SU-DHL-6 (cell line): ENCODE data around the gene RBM20.

ENCODE experiments used
- H2AFZ ChIP-seq: fragments of 200-600 bp; sonication (generic); 2 replicates; pipeline ENCODE4 v1.6.1; 2014; ENCODE audit warnings: low read depth, mild to moderate bottlenecking, moderate library complexity, mixed read lengths, antibody characterized with exemption, low read length; ENCODE audit not compliant: severe bottlenecking
- H3F3A ChIP-seq: fragments of 200-600 bp; shearing (Covaris generic); 2 replicates; pipeline ENCODE4 v1.6.0; 2016; ENCODE audit warnings: antibody characterized with exemption, mild to moderate bottlenecking; ENCODE audit not compliant: insufficient read depth
- H3K27ac ChIP-seq: fragments of 200-600 bp; sonication (generic); 2 replicates; pipeline ENCODE4 v1.5.1; 2016; ENCODE audit warnings: low read depth, mild to moderate bottlenecking, low read length, moderate library complexity, mixed read lengths
- H3K27me3 ChIP-seq: fragments of 200-600 bp; sonication (generic), shearing (Covaris generic); 2 replicates; pipeline ENCODE4 v1.6.0; 2014; ENCODE audit warnings: mild to moderate bottlenecking, low read length
- H3K36me3 ChIP-seq: fragments of 200-600 bp; sonication (generic); 2 replicates; pipeline ENCODE4 v1.6.1; 2014; ENCODE audit warnings: mild to moderate bottlenecking, low read length, mixed read lengths
- H3K4me2 ChIP-seq: fragments of 300-600, 200-600 bp; shearing (Covaris generic), sonication (generic); 2 replicates; pipeline ENCODE4 v1.6.0; 2014; ENCODE audit warnings: low read length, low read depth, mild to moderate bottlenecking; ENCODE audit not compliant: poor library complexity, severe bottlenecking
- H3K4me3 ChIP-seq: fragments of 200-600 bp; sonication (generic); 2 replicates; pipeline ENCODE4 v1.5.1; 2014; ENCODE audit warnings: antibody characterized with exemption, low read length, mild to moderate bottlenecking, mixed read lengths; ENCODE audit not compliant: insufficient read depth, poor library complexity, severe bottlenecking
- H3K79me2 ChIP-seq: fragments of 200-600 bp; sonication (generic); 2 replicates; pipeline ENCODE4 v1.6.1; 2014; ENCODE audit warnings: mild to moderate bottlenecking, low read length, moderate library complexity; ENCODE audit not compliant: insufficient read depth
- H3K9ac ChIP-seq: fragments of 200-600 bp; sonication (generic); 2 replicates; pipeline ENCODE4 v1.7.0; 2014; ENCODE audit warnings: mild to moderate bottlenecking, low read length
- H3K9me2 ChIP-seq: fragments of 200-600 bp; sonication (generic); replicated peaks from 2 replicates; pipeline ENCODE4 v1.6.1; 2014; ENCODE audit warnings: low read length; ENCODE audit not compliant: insufficient read depth
- H3K9me3 ChIP-seq: fragments of 200-600 bp; sonication (generic); 2 replicates; pipeline ENCODE4 v1.6.1; 2014; ENCODE audit warnings: low read length, mixed read lengths; ENCODE audit not compliant: insufficient read depth
- H4K20me1 ChIP-seq: fragments of 200-600 bp; sonication (generic); 2 replicates; pipeline ENCODE4 v1.6.1; 2014; ENCODE audit warnings: low read depth, mild to moderate bottlenecking, antibody characterized with exemption, low read length, moderate library complexity, mixed read lengths
- CTCF ChIP-seq: fragments of 200-600 bp; sonication (generic); IDR thresholded peaks from one replicate; pipeline ENCODE4 v1.5.1; 2017; ENCODE audit warnings: antibody characterized with exemption, mild to moderate bottlenecking, low read length, moderate library complexity; ENCODE audit not compliant: insufficient read depth, poor library complexity, severe bottlenecking
- EZH2phosphoT487 ChIP-seq: fragments of 200-600 bp; sonication (generic), shearing (Covaris generic); conservative IDR thresholded peaks from 2 replicates; pipeline ENCODE4 v1.6.1; 2018; ENCODE audit warnings: mild to moderate bottlenecking, antibody characterized with exemption, low read length, moderate library complexity, mixed read lengths

Gene RBM20

GRCh38 chr10:110601581-110601980, 42.6 kb upstream of the RBM20 start:
- Histone ChIP-seq H3K79me2 (no peaks in the 10 kb centered on the region), H3K27ac (no peak overlapping the region), H2AFZ (no peak overlapping the region), H3K9ac (no peak overlapping the region), H3K9me3 (no peaks in the 10 kb centered on the region), H3K4me2 (no peak overlapping the region), H3K36me3 (peaks cover 74% of the 10 kb centered on the region), H4K20me1 (no peaks in the 10 kb centered on the region), H3K27me3 (no peaks in the 10 kb centered on the region), H3K4me3 (no peak overlapping the region), H3K9me2 (no peaks in the 10 kb centered on the region), H3F3A (peaks cover 39% of the 10 kb centered on the region)
- no peak for TF ChIP-seq CTCF
- TF ChIP-seq EZH2phosphoT487 = no peak

GRCh38 chr10:110608087-110608486, 36.0 kb upstream of the RBM20 start:
- Histone ChIP-seq H3K9me2 (no peaks in the 10 kb centered on the region), H4K20me1 (no peaks in the 10 kb centered on the region), H2AFZ (no peak overlapping the region), H3K9me3 (no peaks in the 10 kb centered on the region), H3K9ac (no peak overlapping the region), H3K79me2 (no peaks in the 10 kb centered on the region), H3K4me3 (no peak overlapping the region), H3F3A (peaks cover 24% of the 10 kb centered on the region), H3K4me2 (no peak overlapping the region), H3K27ac (no peak overlapping the region), H3K36me3 (peaks cover 28% of the 10 kb centered on the region), H3K27me3 (no peaks in the 10 kb centered on the region)
- TF ChIP-seq CTCF (no peak), EZH2phosphoT487 (no peak)

DNA sequence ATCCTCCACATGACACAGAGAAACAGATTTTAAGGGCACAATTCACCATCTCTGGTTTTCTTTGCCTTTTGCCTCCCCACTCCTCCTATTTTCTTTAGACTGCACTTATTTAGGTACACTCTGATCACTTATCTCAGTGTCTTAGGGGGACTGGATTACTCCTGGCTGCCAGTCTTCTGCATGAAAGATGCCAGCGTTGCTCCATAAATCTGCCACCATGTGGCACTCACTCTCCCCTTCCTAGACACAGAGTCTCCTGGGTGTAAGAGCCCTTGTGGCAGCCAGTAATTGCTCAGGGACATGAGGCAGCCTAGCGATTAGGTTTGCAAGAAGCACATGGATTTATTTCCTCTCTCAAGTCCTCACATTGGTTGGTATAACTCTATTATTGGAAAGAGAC, 34.5 kb upstream of the RBM20 start:
- Histone ChIP-seq H3K9me2 (no peaks in the 10 kb centered on the region), H3K27me3 (no peaks in the 10 kb centered on the region), H4K20me1 (no peaks in the 10 kb centered on the region), H3K4me3 (no peak overlapping the region), H2AFZ (no peak overlapping the region), H3K9ac (no peak overlapping the region), H3K36me3 (peaks cover 15% of the 10 kb centered on the region), H3K9me3 (no peaks in the 10 kb centered on the region), H3F3A (peaks cover 24% of the 10 kb centered on the region), H3K27ac (no peak overlapping the region), H3K79me2 (no peaks in the 10 kb centered on the region), H3K4me2 (no peak overlapping the region)
- TF ChIP-seq CTCF (no peak), EZH2phosphoT487 (no peak)
